GM18519 (cell line): ENCODE results near the gene CLEC16A.

Experiments used
- ATAC-seq: cut with Tn5 transposase; IDR thresholded peaks from one replicate; pipeline ENCODE4 v1.9.1; 2021; ENCODE audit warnings: mild to moderate bottlenecking, moderate library complexity; ENCODE audit not compliant: unreplicated experiment, low FRiP score

CLEC16A gene

GRCh38 chr16:10987361-10988163, 43.2 kb downstream of the CLEC16A start:
- no peak for ATAC-seq

DNA sequence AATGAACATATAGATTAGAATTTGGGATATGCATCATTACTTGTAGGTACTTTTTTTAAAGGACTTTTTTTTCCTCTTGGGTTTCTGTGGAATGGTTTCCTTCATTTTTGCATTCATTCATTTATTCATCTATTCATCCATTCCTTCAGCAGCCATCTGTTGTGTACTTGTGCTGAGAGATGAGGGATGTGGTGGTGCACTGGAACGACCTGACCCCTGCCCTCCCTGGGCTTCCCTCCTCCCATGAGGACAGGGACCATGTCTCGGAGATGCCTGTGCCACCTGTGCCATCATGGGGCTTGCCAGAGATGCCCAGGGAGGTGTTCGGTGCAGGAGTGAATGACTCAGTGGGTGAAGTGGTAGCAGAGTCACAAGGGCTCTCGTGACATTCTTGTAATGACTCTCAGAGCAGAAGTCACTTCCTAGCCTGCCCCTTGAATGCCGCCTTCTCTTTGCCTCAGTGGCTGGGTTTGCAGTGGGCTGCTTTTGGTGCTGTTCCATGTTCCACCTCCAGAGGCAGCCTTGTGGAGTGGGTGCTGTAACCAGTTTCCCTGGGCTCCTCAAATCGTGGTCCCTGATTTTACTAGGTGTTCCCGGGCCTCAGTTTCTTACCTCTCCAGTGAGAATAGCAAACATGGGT, 43.9 kb downstream of the CLEC16A start:
- ATAC-seq: no peak

GRCh38 chr16:10988879-10989278, 44.5 kb downstream of the CLEC16A start:
- ATAC-seq: no peak

DNA sequence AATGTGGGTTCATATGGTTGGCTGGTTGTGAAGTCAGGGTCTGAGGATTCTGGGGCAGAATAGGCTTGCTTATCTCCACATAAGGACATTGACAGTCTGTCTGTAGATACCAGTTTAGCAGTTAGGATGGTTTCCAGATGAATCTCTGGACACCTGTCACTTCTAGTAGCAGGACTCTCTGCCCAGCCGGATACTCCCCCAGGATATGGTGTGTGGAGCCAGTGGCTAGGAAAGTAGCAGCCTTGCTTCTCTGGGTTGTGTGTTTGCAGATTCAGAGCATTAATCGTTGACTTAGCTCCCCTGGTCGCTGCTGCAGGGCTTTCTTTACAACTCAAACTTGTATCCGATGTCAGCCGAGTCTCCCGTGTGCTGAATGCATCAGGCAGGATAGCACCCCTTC, 45.2 kb downstream of the CLEC16A start:
- ATAC-seq: no peak

GRCh38 chr16:10990378-10990777, 46.0 kb downstream of the CLEC16A start:
- ATAC-seq: no peak

DNA sequence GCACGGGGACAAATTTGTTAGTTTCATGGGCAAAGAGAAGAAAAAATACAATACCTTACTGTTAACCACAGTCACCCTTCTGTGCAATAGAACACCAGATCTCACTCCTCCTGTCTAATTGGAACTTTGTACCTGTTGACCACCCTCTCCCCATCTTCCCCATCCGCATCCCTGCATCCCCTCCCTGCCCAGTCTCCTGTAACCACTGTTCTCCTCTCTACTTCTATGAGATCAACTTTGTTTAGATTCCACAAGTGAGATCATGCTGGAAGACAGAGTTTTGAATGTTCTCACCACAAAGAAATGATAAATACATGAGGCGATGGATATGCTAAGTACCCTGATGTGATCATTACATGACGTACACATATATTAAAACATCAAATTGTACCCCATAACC, 47.7 kb downstream of the CLEC16A start:
- no peak for ATAC-seq

DNA sequence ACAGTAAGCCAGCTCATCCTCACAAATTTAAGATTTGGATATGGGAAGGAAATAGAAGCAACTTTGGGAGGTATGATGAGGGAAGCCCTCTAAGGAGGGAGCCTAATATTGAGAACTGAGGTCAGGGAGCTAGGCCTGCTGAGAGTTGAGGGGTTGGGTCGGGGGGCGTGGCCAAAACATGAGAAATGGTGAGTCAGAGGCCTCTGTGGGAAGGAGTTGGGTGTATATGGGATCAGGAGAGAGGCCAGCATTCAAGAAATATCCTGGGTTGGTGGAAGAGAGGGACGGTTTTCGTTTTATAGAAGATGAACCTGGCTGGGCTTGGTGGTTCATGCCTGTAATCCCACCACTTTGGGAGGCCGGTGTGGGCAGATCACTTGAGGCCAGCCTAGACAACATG, 48.4 kb downstream of the CLEC16A start:
- no peak for ATAC-seq

DNA sequence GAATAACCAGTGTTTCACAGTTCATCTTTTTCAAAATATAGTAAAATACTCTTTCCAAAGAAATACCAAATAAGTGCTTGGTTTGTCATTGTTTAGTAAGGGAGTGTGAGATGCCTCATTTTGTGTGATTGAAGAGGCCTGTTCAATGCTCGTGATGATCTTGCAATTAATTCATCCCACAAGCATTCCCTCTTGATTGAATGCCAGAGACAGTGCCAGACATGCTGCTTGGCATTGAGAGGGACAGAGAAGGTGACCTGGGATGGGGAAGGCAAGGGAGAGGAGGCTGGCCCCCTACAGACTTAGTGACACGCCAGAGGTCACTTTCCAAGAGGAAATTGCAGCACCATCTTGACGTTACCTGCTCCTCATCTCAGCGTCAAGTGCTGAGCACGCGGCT, 49.3 kb downstream of the CLEC16A start:
- no peak for ATAC-seq

- no peak for ATAC-seq
Measured at GRCh38 chr16:10994571-10994970, 50.2 kb downstream of the CLEC16A start.

DNA sequence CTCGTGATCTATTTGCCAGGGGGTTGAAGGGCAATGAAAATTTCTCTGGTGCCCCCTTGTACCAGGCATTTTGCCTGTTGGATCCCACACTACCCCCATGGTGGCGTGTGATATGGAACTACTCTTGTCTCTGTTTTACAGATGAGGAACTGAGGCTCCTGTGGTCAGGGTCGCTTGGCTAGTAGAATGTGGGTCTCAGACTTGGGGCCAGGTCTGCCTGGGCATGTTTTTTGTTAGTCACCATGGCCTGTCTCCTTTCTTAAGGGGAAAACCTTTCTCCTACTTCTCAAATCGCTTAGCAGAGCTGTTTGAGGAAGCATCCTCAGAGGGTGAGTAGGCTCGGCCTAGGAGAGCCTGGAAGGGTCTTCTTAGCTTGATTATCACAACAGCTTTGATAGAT, 51.2 kb downstream of the CLEC16A start:
- ATAC-seq: no peak

GRCh38 chr16:10997485-10997884, 53.1 kb downstream of the CLEC16A start:
- no peak for ATAC-seq

- ATAC-seq: no peak
Measured at GRCh38 chr16:10999300-10999699, 54.9 kb downstream of the CLEC16A start.

GRCh38 chr16:11001611-11002010, 57.2 kb downstream of the CLEC16A start:
- no peak for ATAC-seq

DNA sequence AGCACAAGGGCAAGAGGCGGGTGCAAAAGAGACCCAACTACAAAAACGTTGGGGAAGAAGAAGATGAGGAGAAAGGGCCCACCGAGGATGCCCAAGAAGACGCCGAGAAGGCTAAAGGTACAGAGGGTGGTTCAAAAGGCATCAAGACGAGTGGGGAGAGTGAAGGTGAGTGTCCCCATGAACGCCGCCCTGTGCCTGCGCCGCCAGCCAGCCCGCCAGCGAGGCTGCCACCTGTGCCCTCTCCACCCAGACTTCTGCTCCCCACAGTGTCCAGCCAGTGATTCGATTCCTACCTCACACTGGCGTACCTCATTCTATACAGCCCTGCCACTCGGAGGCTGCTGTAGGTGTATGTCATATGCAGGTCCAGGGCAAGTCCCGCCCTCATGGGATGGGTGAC, 58.8 kb downstream of the CLEC16A start:
- no peak for ATAC-seq

GRCh38 chr16:11004351-11004750, 60.0 kb downstream of the CLEC16A start:
- no peak for ATAC-seq

- ATAC-seq: no peak
Measured at GRCh38 chr16:11004973-11005610, 60.7 kb downstream of the CLEC16A start.

GRCh38 chr16:11005611-11005975, 61.2 kb downstream of the CLEC16A start:
- no peak for ATAC-seq

DNA sequence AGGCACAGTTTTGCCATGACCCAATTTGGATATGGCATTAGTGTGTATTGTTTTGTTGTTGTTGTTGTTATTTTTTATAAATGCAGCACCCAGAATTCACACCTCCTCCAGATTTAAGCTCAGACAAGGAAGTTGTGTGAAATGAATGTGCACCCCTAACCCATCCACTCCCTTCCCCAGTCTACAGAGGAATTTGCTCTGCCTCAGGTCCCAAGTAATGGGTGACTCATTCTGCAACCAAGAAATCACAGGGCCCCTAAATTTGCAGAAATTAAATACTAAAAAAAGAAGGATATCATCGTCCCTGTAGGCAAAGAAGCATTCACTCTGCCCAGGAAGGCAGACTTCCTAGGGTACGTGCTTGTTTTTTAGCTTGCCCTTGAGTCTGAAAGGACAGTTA, 62.3 kb downstream of the CLEC16A start:
- ATAC-seq: no peak

DNA sequence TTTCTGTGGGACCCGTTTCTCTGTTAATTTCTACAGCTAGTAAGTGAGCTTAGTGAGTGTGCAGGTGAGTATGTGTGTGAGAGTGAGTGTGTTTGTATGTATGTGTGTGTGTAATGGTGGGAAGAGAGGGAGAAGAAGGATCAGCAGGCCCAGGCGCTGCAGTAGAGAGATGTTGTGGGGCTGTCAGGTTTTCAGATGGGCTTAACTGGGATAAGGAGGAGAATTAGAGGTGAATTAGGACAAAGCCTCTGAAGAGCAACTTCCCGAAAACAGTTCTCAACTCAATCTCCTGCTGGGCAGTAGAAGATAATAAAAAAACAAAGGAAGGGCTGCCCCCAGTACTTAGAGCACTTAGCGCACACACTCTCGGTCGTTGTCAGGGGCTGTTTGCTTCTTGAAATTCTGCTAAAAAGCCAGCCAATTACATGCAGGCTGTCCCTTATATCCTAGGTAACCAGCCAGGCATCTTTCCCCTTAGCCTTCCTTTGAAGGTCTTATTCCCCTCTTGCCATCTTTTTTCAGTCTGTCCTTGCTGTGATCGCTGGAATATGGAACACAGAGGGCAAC, 63.4 kb downstream of the CLEC16A start:
- no peak for ATAC-seq

DNA sequence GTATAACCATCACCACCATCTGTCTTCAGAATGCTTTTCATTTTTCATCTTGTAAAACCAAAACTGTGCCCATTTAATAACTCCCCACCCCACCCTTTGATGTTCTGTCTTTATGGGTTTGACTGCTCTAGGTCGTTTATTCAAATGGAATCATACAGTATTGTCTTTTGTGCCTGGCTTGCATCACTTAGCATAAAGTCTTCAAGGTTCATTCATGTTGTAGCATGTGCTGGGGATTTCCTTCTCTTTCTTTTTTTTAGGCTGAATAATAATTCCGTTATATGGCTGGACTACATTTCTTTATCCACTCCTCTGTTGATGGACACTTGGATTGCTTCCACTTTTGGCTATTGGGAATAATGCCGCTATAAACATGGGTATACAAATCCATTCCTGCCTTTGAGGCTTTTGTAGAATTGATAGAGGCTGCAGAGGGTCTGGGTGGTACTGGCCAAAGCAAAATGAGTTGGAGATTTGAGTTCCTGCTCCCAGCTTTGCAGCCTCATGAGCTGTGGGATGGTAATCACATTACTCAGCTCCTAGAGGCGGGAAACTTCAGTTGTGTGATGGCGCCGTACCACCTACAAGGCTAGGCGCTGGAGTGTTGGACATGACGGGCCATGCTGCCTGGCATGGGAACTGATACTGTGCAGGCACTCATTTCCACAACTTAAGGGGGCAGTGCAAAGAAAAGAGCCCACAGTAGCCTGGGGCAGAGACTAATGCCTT, 64.8 kb downstream of the CLEC16A start:
- ATAC-seq: no peak
